Trophoblast cell (in vitro differentiated cells and primary cell): Measurements from ENCODE around the gene SLC35E1.

Experiments used
- DNase-seq, 2 donors: peaks; one replicate each; pipeline ENCODE4 v3.0.0-alpha.2; 2016
- H2AFZ ChIP-seq: 2 replicates; pipeline ENCODE4 v1.6.1; 2013; ENCODE audit warnings: low read length, moderate library complexity, mild to moderate bottlenecking; ENCODE audit not compliant: insufficient read depth, poor library complexity
- H2AK5ac ChIP-seq: 2 replicates; pipeline ENCODE4 v1.6.1; 2013; ENCODE audit warnings: mild to moderate bottlenecking, low read length
- H2BK120ac ChIP-seq: 2 replicates; pipeline ENCODE4 v1.6.1; 2013; ENCODE audit warnings: low read length, mild to moderate bottlenecking, moderate library complexity; ENCODE audit not compliant: insufficient read depth, poor library complexity
- H2BK12ac ChIP-seq: 2 replicates; pipeline ENCODE4 v1.6.1; 2013; ENCODE audit warnings: mild to moderate bottlenecking, low read length, moderate library complexity
- H2BK5ac ChIP-seq: 2 replicates; pipeline ENCODE4 v1.6.1; 2013; ENCODE audit warnings: low read length, low read depth, moderate library complexity, mild to moderate bottlenecking; ENCODE audit not compliant: poor library complexity
- H3K14ac ChIP-seq: 2 replicates; pipeline ENCODE4 v1.6.1; 2013; ENCODE audit warnings: mild to moderate bottlenecking, low read length
- H3K18ac ChIP-seq: 2 replicates; pipeline ENCODE4 v1.6.1; 2013; ENCODE audit warnings: mild to moderate bottlenecking, low read length
- H3K23ac ChIP-seq: 2 replicates; pipeline ENCODE4 v1.6.1; 2013; ENCODE audit warnings: low read length
- H3K27ac ChIP-seq: 2 replicates; pipeline ENCODE4 v1.5.1; 2013; ENCODE audit warnings: low read depth, mild to moderate bottlenecking, inconsistent platforms, low read length, moderate library complexity
- H3K27me3 ChIP-seq: 2 replicates; pipeline ENCODE4 v1.6.1; 2013; ENCODE audit warnings: inconsistent platforms, mild to moderate bottlenecking, low read length, moderate library complexity; ENCODE audit not compliant: insufficient read depth
- H3K36me3 ChIP-seq, 2 experiments: 1 replicate in 1 of 2; 2 replicates in 1 of 2; pipeline ENCODE4 v1.6.1; 2013; ENCODE audit warnings: low read length in 2 of 2, mild to moderate bottlenecking in 2 of 2, moderate library complexity in 1 of 2; ENCODE audit not compliant: insufficient read depth in 2 of 2, control insufficient read depth in 1 of 2
- H3K4ac ChIP-seq: 2 replicates; pipeline ENCODE4 v1.6.1; 2013; ENCODE audit warnings: low read depth, mild to moderate bottlenecking, low read length, moderate library complexity
- H3K4me1 ChIP-seq, 2 experiments: 1 replicate in 1 of 2; 2 replicates in 1 of 2; pipeline ENCODE4 v1.6.1; 2013; ENCODE audit warnings: low read length in 2 of 2, mild to moderate bottlenecking in 2 of 2, moderate library complexity in 1 of 2; ENCODE audit not compliant: insufficient read depth in 2 of 2, control insufficient read depth in 1 of 2
- H3K4me2 ChIP-seq: 2 replicates; pipeline ENCODE4 v1.6.1; 2013; ENCODE audit warnings: inconsistent platforms, mild to moderate bottlenecking, low read length, moderate library complexity
- H3K4me3 ChIP-seq: 2 replicates; pipeline ENCODE4 v1.5.1; 2013; ENCODE audit warnings: mild to moderate bottlenecking, low read depth, low read length, inconsistent platforms
- H3K79me1 ChIP-seq: one replicate; pipeline ENCODE4 v1.6.1; 2013; ENCODE audit warnings: low read length
- H3K79me2 ChIP-seq: 2 replicates; pipeline ENCODE4 v1.6.1; 2013; ENCODE audit warnings: low read length, mild to moderate bottlenecking; ENCODE audit not compliant: control insufficient read depth, insufficient read depth, poor library complexity
- H3K9ac ChIP-seq: 2 replicates; pipeline ENCODE4 v1.6.1; 2013; ENCODE audit warnings: mild to moderate bottlenecking, low read length
- H3K9me3 ChIP-seq: 2 replicates; pipeline ENCODE4 v1.6.1; 2013; ENCODE audit warnings: low read depth, mild to moderate bottlenecking, control low read depth, inconsistent platforms, low read length; ENCODE audit not compliant: insufficient read depth
- H4K12ac ChIP-seq: 2 replicates; pipeline ENCODE4 v1.6.1; 2013; ENCODE audit warnings: low read depth, mild to moderate bottlenecking, low read length, moderate library complexity
- H4K8ac ChIP-seq: 2 replicates; pipeline ENCODE4 v1.6.1; 2013; ENCODE audit warnings: low read depth, mild to moderate bottlenecking, low read length, moderate library complexity
- H4K91ac ChIP-seq: one replicate; pipeline ENCODE4 v1.6.1; 2013; ENCODE audit warnings: low read depth, mild to moderate bottlenecking, low read length, moderate library complexity
- WGBS: extraction: QIAGEN DNeasy Blood & Tissue Kit; methylation state at CpG from one replicate; pipeline ENCODE4 v1.1.7; 2013; ENCODE audit warnings: missing lambda C conversion rate; ENCODE audit not compliant: insufficient read length, insufficient coverage; ENCODE audit errors: extremely low coverage; 5-methylcytosine and 5-hydroxymethylcytosine counted together

SLC35E1 gene

GRCh38 chr19:16575282-16575681, 3.1 kb upstream of the SLC35E1 start:
- no peak overlapping the region for H3K14ac ChIP-seq
- H3K27me3 ChIP-seq: no peaks in the 10 kb centered on the region
- no peaks in the 10 kb centered on the region for H3K9me3 ChIP-seq
- DNase-seq: no peak
- peaks cover 36 to 46% of the 10 kb centered on the region in 2 experiments for H3K36me3 ChIP-seq
- H2AK5ac ChIP-seq: no peak overlapping the region
- H3K18ac ChIP-seq: no peak overlapping the region
- H3K9ac ChIP-seq: no peak overlapping the region
- H3K79me2 ChIP-seq: peaks cover 21% of the 10 kb centered on the region
- no peak overlapping the region for H4K12ac ChIP-seq
- H3K4me2 ChIP-seq: no peak overlapping the region
- H2AFZ ChIP-seq: no peak overlapping the region
- peak overlapping the region; percentile 49 for H3K4ac ChIP-seq
- no peak overlapping the region for H3K23ac ChIP-seq
- no CpG with 5 or more reads among the region's 2 CpGs for WGBS
- H3K4me3 ChIP-seq: no peak overlapping the region
- H3K4me1 ChIP-seq: peaks cover 5 to 17% of the 10 kb centered on the region in 2 experiments
- H2BK12ac ChIP-seq: no peak overlapping the region
- no peak overlapping the region for H4K91ac ChIP-seq
- H2BK120ac ChIP-seq: no peak overlapping the region
- no peak overlapping the region for H2BK5ac ChIP-seq
- H3K79me1 ChIP-seq: peaks cover 10% of the 10 kb centered on the region
- H4K8ac ChIP-seq: no peak overlapping the region
- H3K27ac ChIP-seq: no peak overlapping the region

- Histone ChIP-seq H3K27me3 (no peaks in the 10 kb centered on the region), H3K9me3 (peaks cover 1% of the 10 kb centered on the region), H2AFZ (no peak overlapping the region), H3K4ac (peak overlapping the region; percentile 62), H2BK12ac (no peak overlapping the region), H3K4me1 (peaks cover 16 to 30% of the 10 kb centered on the region in 2 experiments), H4K8ac (no peak overlapping the region), H4K12ac (no peak overlapping the region), H3K27ac (no peak overlapping the region), H3K79me2 (peaks cover 17% of the 10 kb centered on the region), H3K18ac (no peak overlapping the region), H3K4me2 (no peak overlapping the region), H4K91ac (no peak overlapping the region), H3K79me1 (peaks cover 12% of the 10 kb centered on the region), H3K36me3 (peaks cover 39 to 49% of the 10 kb centered on the region in 2 experiments), H2BK120ac (no peak overlapping the region), H3K9ac (no peak overlapping the region), H2BK5ac (no peak overlapping the region), H3K4me3 (no peak overlapping the region), H3K14ac (no peak overlapping the region), H2AK5ac (no peak overlapping the region), H3K23ac (no peak overlapping the region)
- no peak for DNase-seq
These were observed 1.7 kb upstream of the SLC35E1 start for GRCh38 chr19:16573925-16574324.

GRCh38 chr19:16573296-16573695, 1.1 kb upstream of the SLC35E1 start:
- Histone ChIP-seq H4K12ac (no peak overlapping the region), H2AK5ac (no peak overlapping the region), H4K8ac (no peak overlapping the region), H3K27me3 (no peaks in the 10 kb centered on the region), H3K14ac (no peak overlapping the region), H3K18ac (no peak overlapping the region), H3K36me3 (peaks cover 40 to 46% of the 10 kb centered on the region in 2 experiments), H3K4me3 (peak overlapping the region; percentile 89), H3K79me1 (peaks cover 12% of the 10 kb centered on the region), H2BK120ac (no peak overlapping the region), H3K9ac (peak overlapping the region; percentile 52), H2BK5ac (no peak overlapping the region), H3K79me2 (peaks cover 17% of the 10 kb centered on the region), H3K9me3 (peaks cover 1% of the 10 kb centered on the region), H3K23ac (no peak overlapping the region), H3K4ac (peak overlapping the region; percentile 62), H3K27ac (no peak overlapping the region), H3K4me1 (peaks cover 18 to 34% of the 10 kb centered on the region in 2 experiments), H2AFZ (no peak overlapping the region), H3K4me2 (peak overlapping the region; percentile 98), H2BK12ac (no peak overlapping the region), H4K91ac (no peak overlapping the region)
- peak in 1 of 2 donors; percentile 13 for DNase-seq
- WGBS: no CpG with 5 or more reads among the region's 13 CpGs

- Histone ChIP-seq H3K79me1 (peaks cover 12% of the 10 kb centered on the region), H4K91ac (peak overlapping the region; percentile 56), H3K27ac (peak overlapping the region; percentile 13), H3K27me3 (no peaks in the 10 kb centered on the region), H4K12ac (peak overlapping the region; percentile 31), H4K8ac (peak overlapping the region; percentile 49), H3K36me3 (peaks cover 39 to 43% of the 10 kb centered on the region in 2 experiments), H2BK5ac (peak overlapping the region; percentile 4), H3K18ac (peak overlapping the region; percentile 89), H2AK5ac (peak overlapping the region; percentile 60), H3K4ac (peak overlapping the region; percentile 48), H3K14ac (peak overlapping the region; percentile 65), H3K79me2 (peaks cover 17% of the 10 kb centered on the region), H2BK120ac (peak overlapping the region; percentile 73), H2AFZ (peak overlapping the region; percentile 13), H3K9ac (peak overlapping the region; percentile 99), H3K23ac (no peak overlapping the region), H3K4me1 (peaks cover 18 to 34% of the 10 kb centered on the region in 2 experiments), H3K4me2 (peak overlapping the region; percentile 89), H3K4me3 (peak overlapping the region; percentile 100), H3K9me3 (peaks cover 1% of the 10 kb centered on the region), H2BK12ac (peak overlapping the region; percentile 25)
- peak in 1 of 2 donors; percentile 44 for DNase-seq
- no CpG with 5 or more reads among the region's 75 CpGs for WGBS
These were observed 338 bp downstream of the SLC35E1 start for GRCh38 chr19:16571822-16572331.
